ENCODE measurements around the gene PPFIA1. TPM values are rescaled to one million over a fixed set of nuclear protein-coding genes. Genes with fewer than 3 reads are reported as not detected.

Gene PPFIA1
- total and polyA plus RNA-seq, 3 donors from 2014 or later: 110 to 144 (median 125) TPM

GRCh38 chr11:70409437-70409836 is 138.9 kb downstream of the PPFIA1 start:
- DNase-seq: no peak
- H3K4me3 ChIP-seq: no peak overlapping the region
- peaks cover 12% of the 10 kb centered on the region for H3K4me1 ChIP-seq
- H3K27me3 ChIP-seq: no peaks in the 10 kb centered on the region
- no peaks in the 10 kb centered on the region for H3K36me3 ChIP-seq (ENCODE audit: low read depth, missing control alignments)
- intact Hi-C loops (cut with DNase I; ENCODE audit: low total_unique reads): no loop called here
- H3K9me3 ChIP-seq: no peaks in the 10 kb centered on the region
- TF ChIP-seq POLR2A (IDR thresholded peaks at IDR 0.05): no peak
- TF ChIP-seq CTCF (IDR thresholded peaks at IDR 0.05): no peak
- no peak overlapping the region for H3K27ac ChIP-seq
- WGBS, 2 donors: 60 to 76% methylated on average over 10 of the region's 10 CpGs

- TF ChIP-seq POLR2A (IDR thresholded peaks at IDR 0.05) (no peak), CTCF (IDR thresholded peaks at IDR 0.05) (no peak)
- H3K27ac ChIP-seq: no peak overlapping the region
- H3K4me1 ChIP-seq: peaks cover 12% of the 10 kb centered on the region
- intact Hi-C loops (cut with DNase I; ENCODE audit: low total_unique reads): no loop called here
- WGBS, 2 donors: 91 to 93% methylated on average over 7 of the region's 7 CpGs
- H3K27me3 ChIP-seq: no peaks in the 10 kb centered on the region
- no peak overlapping the region for H3K4me3 ChIP-seq
- no peaks in the 10 kb centered on the region for H3K36me3 ChIP-seq (ENCODE audit: low read depth, missing control alignments)
- DNase-seq: no peak
- H3K9me3 ChIP-seq: no peaks in the 10 kb centered on the region
Measured at GRCh38 chr11:70409871-70410270, 139.4 kb downstream of the PPFIA1 start.

- no peaks in the 10 kb centered on the region for H3K36me3 ChIP-seq (ENCODE audit: low read depth, missing control alignments)
- 87 to 88% methylated on average over 20 to 29 of the region's 29 CpGs for WGBS, 2 donors
- no peaks in the 10 kb centered on the region for H3K27me3 ChIP-seq
- no peak overlapping the region for H3K27ac ChIP-seq
- no peak for DNase-seq
- no peak for TF ChIP-seq CTCF (IDR thresholded peaks at IDR 0.05)
- no peak for TF ChIP-seq POLR2A (IDR thresholded peaks at IDR 0.05)
- no peaks in the 10 kb centered on the region for H3K9me3 ChIP-seq
- intact Hi-C loops (cut with DNase I; ENCODE audit: low total_unique reads): no loop called here
- no peak overlapping the region for H3K4me3 ChIP-seq
- H3K4me1 ChIP-seq: peaks cover 10% of the 10 kb centered on the region
Measured at GRCh38 chr11:70410276-70411205, 140.1 kb downstream of the PPFIA1 start.

GRCh38 chr11:70411713-70412452 is 141.4 kb downstream of the PPFIA1 start:
- Histone ChIP-seq H3K36me3 (ENCODE audit: low read depth, missing control alignments) (no peaks in the 10 kb centered on the region), H3K4me3 (no peak overlapping the region), H3K27me3 (no peaks in the 10 kb centered on the region), H3K27ac (no peak overlapping the region), H3K4me1 (peaks cover 9% of the 10 kb centered on the region), H3K9me3 (no peaks in the 10 kb centered on the region)
- intact Hi-C loops (cut with DNase I; ENCODE audit: low total_unique reads): no loop called here
- WGBS, 2 donors: 92 to 96% methylated on average over 9 to 15 of the region's 15 CpGs
- no peak for TF ChIP-seq POLR2A (IDR thresholded peaks at IDR 0.05)
- no peak for TF ChIP-seq CTCF (IDR thresholded peaks at IDR 0.05)
- DNase-seq: no peak

Data from testis (tissue), 3 donors.